Activated CD4-positive, alpha-beta T cell treated with anti-CD3 and anti-CD28 coated beads, Interleukin-2, amount 10 ng/mL, durations not matched to agents 7 days and 5 days (primary cell): Measurements from ENCODE around the gene MUC4. TPM values are rescaled to one million over a fixed set of nuclear protein-coding genes. Genes with fewer than 3 reads are reported as not detected.
"Not testable (repeated sequence)": the region's sequence is repeated elsewhere in the genome, so short reads cannot be mapped to it uniquely, and the experiment has no call there.

Experiments used
- CTCF ChIA-PET: fragments of 350-600 bp; sonication (Branson Sonifier 250); formaldehyde crosslinking; loops from one replicate; lab custom pipeline; 2021; ENCODE audit warnings: antibody characterized with exemption; lab: Charles Lee
- POLR2A ChIA-PET: fragments of 350-600 bp; sonication (Branson Sonifier 250); formaldehyde crosslinking; loops from one replicate; lab custom pipeline; 2021; ENCODE audit warnings: antibody characterized with exemption; lab: Charles Lee
- DNase-seq: peaks from one replicate; pipeline ENCODE4 v3.0.0-alpha.2; 2020
- H3K27ac Mint-ChIP-seq: one replicate; pipeline ENCODE4 v1.8.0; 2021; ENCODE audit warnings: mild to moderate bottlenecking, moderate library complexity, mixed read lengths
- H3K27me3 Mint-ChIP-seq: one replicate; pipeline ENCODE4 v1.8.0; 2021; ENCODE audit warnings: mixed read lengths
- H3K36me3 Mint-ChIP-seq: one replicate; pipeline ENCODE4 v1.8.0; 2021; ENCODE audit warnings: low read depth, mixed read lengths
- H3K4me1 Mint-ChIP-seq: one replicate; pipeline ENCODE4 v1.8.0; 2021; ENCODE audit warnings: mixed read lengths
- H3K4me3 Mint-ChIP-seq: one replicate; pipeline ENCODE4 v1.8.0; 2021; ENCODE audit warnings: mild to moderate bottlenecking, moderate library complexity, mixed read lengths
- H3K9me3 Mint-ChIP-seq: one replicate; pipeline ENCODE4 v1.8.0; 2021; ENCODE audit warnings: mixed read lengths
- total RNA-seq, 2 experiments: library from RNA; stranded (reverse); gene quantifications; one replicate each; pipeline ENCODE4 v1.2.3, GENCODE V29; 2021

MUC4 gene
- total RNA-seq, 2 experiments from 2014 or later = under 0.01 to 0.15 TPM

DNA sequence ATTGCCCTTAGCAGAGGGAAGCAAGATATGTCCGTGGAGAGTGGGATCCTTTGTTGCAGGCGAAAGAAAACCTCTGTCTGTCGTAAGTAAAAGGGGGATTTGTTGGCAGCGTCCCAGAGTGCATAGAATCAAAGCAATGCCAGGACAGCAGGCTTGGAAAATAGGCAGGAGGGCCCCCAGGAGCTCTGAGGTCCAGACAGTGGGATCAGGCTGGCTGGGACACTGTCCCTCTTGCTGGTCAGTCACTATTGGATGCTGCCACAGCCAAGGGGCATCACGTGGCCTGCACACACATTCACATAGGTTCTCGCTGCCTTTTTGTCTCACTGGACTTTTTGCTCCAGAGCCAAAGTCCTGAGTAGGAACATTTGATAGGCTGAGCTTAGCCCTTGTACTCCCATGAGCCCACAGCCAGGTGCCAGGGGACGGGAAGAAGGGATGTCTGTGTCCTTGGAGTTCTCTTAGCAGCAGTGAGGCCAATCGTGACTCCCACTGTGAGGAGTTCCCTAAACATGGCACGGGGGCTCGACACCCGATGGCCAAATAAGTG is 80.3 kb downstream of the MUC4 start:
- CTCF ChIA-PET = interaction anchor here (0.6 to 2.6 kb wide), 4 partner anchors 10 to 119 kb away, joined by 3 to 6 read pairs (median 4); no protein-coding TSS in a partner anchor
- Mint-ChIP-seq H3K4me3 (no peak overlapping the region), H3K9me3 (no peaks in the 10 kb centered on the region), H3K4me1 (no peaks in the 10 kb centered on the region), H3K36me3 (no peaks in the 10 kb centered on the region), H3K27me3 (no peaks in the 10 kb centered on the region), H3K27ac (no peak overlapping the region)
- POLR2A ChIA-PET = no interaction called here
- DNase-seq = no peak

DNA sequence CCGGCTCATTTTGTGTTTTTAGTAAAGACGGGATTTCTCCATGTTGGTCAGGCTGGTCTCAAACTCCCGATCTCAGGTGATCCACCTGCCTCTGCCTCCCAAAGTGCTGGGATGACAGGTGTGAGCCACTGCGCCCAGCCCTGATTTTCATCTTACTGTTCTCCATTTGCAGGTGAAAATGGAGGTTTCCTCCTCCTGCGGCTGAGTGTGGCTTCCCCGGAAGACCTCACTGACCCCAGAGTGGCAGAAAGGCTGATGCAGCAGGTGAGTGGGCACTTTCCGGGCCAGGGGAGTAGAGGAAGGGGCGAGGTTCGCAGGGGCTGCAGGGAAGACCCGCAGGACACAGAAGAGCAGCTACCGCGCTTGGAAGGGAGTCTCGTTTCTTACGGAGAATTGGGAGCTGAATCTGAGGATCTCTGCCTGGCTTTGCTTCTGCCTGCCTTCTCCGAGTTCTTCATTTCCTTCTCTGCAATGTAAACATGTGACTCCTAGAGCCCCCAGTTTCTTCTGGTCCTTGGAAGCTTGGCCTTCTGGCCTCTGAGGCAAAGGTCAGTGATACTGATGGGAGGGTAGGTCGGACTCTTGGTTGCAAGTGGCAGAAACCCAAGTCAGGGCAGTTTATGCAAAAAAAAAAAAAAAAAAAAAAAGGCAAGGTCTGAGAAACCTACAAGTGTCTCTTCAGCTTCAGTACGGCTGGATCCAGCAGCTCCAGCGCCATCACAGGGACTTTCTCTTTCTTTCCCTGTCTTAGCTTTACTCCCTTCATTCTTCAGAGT is 82.1 kb downstream of the MUC4 start:
- ChIA-PET CTCF (interaction anchor here (0.6 to 2.6 kb wide), 5 partner anchors 15 to 211 kb away, joined by 3 to 6 read pairs (median 3); no protein-coding TSS in a partner anchor), POLR2A (no interaction called here)
- no peak for DNase-seq
- H3K9me3 Mint-ChIP-seq = no peaks in the 10 kb centered on the region
- H3K4me1 Mint-ChIP-seq = no peaks in the 10 kb centered on the region
- H3K4me3 Mint-ChIP-seq = no peak overlapping the region
- H3K36me3 Mint-ChIP-seq = no peaks in the 10 kb centered on the region
- H3K27me3 Mint-ChIP-seq = no peaks in the 10 kb centered on the region
- no peak overlapping the region for H3K27ac Mint-ChIP-seq

- POLR2A ChIA-PET, H3K4me3 Mint-ChIP-seq, H3K27ac Mint-ChIP-seq: not testable (repeated sequence)
Measured at GRCh38 chr3:195728789-195729188, 82.9 kb downstream of the MUC4 start.

GRCh38 chr3:195727606-195728195 is 84.0 kb downstream of the MUC4 start:
- no peaks in the 10 kb centered on the region for H3K27me3 Mint-ChIP-seq
- no peak overlapping the region for H3K27ac Mint-ChIP-seq
- ChIA-PET CTCF (interaction anchor here (0.6 to 1.7 kb wide), 8 partner anchors 10 to 242 kb away, joined by 3 to 8 read pairs (median 4); no protein-coding TSS in a partner anchor), POLR2A (interaction anchor here (0.7 kb wide), 1 partner anchor 8 kb away, joined by 3 read pairs; no protein-coding TSS in a partner anchor)
- H3K4me3 Mint-ChIP-seq = no peak overlapping the region
- H3K9me3 Mint-ChIP-seq = no peaks in the 10 kb centered on the region
- no peaks in the 10 kb centered on the region for H3K4me1 Mint-ChIP-seq
- DNase-seq = no peak
- H3K36me3 Mint-ChIP-seq = no peaks in the 10 kb centered on the region

More at GRCh38 chr3:195728789-195729188, 82.9 kb downstream of the MUC4 start:
- not testable (repeated sequence) for H3K9me3 Mint-ChIP-seq, DNase-seq, H3K4me1 Mint-ChIP-seq, H3K27me3 Mint-ChIP-seq, H3K36me3 Mint-ChIP-seq
- CTCF ChIA-PET = interaction anchor here (1.0 kb wide), 1 partner anchor 14 kb away, joined by 3 read pairs; no protein-coding TSS in a partner anchor

GRCh38 chr3:195725916-195726740 is 85.6 kb downstream of the MUC4 start:
- POLR2A ChIA-PET, H3K9me3 Mint-ChIP-seq, H3K4me1 Mint-ChIP-seq, H3K36me3 Mint-ChIP-seq, DNase-seq, H3K27me3 Mint-ChIP-seq, H3K27ac Mint-ChIP-seq, H3K4me3 Mint-ChIP-seq: not testable (repeated sequence)
- CTCF ChIA-PET = interaction anchor here (1.6 kb wide), 1 partner anchor 22 kb away, joined by 3 read pairs; no protein-coding TSS in a partner anchor

DNA sequence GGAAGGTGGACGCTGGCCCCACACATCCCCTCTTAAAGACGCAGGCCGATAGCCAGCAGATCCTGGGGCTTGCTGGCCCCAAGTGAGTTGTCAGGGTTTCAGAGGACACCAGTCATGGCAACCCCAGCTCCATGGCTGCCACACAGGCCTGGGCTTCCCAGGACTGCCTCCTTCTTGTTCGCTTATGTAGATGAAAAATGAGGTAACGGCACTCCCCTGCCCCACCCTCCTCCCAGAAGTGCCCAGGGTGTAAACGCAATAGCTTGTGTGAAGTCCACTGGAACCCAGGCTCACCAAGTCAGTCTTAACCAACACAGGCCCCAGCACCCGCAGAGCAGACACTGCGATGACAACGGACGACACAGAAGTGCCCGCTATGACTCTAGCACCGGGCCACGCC is 87.4 kb downstream of the MUC4 start:
- H3K27me3 Mint-ChIP-seq, POLR2A ChIA-PET, DNase-seq, H3K4me1 Mint-ChIP-seq, H3K27ac Mint-ChIP-seq, H3K4me3 Mint-ChIP-seq, CTCF ChIA-PET, H3K36me3 Mint-ChIP-seq, H3K9me3 Mint-ChIP-seq: not testable (repeated sequence)

DNA sequence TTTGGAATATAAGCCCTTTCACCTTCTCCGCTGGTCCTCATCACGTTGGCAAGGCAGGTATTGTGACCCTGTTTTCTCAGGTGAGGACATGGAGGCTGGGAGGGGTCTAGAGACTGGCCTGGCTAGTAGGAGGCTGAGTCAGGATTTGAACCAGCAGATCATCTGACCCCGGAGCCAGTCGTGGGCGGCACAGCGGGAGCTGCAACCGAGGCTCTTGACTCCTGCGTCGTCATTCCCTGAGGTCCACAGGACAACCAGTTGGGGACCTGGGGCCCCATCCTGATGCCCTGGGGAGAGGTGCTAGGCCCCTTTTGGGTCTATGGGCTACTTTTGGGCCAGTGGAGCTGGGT is 88.8 kb downstream of the MUC4 start:
- DNase-seq, H3K27ac Mint-ChIP-seq, H3K9me3 Mint-ChIP-seq, POLR2A ChIA-PET, H3K4me3 Mint-ChIP-seq, CTCF ChIA-PET, H3K36me3 Mint-ChIP-seq, H3K4me1 Mint-ChIP-seq, H3K27me3 Mint-ChIP-seq: not testable (repeated sequence)

DNA sequence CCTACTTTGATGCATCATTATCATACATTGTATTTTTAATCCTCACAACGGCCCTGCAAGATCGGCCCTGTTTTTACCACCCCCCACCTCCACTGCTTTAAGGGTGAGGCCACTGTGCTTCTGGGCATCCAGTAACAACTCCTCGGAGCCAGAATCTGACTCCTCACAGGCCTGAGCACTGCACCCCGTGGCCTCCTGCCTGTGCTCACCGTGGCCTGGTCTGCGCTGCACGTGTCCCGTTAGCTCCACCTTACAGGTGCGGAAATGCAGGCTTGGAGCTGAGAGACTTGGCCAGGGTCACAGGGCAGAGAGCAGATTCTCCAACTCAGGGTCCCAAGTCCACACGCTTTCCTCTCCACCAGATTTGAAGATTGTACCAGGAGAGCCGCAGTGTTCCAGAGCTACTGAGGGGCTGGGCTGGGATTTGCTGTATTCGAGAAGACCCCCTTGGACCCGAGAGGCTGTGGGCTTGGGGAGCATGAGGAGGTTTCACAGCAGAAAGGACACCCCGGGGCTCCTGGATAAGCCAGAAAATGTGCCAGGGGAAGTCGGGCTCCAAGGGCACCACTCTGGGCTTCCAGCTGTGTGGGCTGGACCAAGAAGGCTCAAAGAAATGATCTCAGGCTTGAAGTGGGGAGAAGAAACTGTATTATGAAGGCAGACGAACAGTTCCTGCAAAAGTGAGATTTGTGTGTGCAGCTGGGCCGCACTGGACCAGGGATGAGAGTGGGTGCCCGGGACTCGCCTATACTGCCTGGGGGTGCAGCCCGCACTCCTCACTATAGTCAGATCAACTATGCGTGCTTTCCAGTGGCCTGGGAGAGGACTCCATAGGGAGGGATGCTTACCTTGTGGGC is 89.4 kb downstream of the MUC4 start:
- POLR2A ChIA-PET = not testable (repeated sequence)

DNA sequence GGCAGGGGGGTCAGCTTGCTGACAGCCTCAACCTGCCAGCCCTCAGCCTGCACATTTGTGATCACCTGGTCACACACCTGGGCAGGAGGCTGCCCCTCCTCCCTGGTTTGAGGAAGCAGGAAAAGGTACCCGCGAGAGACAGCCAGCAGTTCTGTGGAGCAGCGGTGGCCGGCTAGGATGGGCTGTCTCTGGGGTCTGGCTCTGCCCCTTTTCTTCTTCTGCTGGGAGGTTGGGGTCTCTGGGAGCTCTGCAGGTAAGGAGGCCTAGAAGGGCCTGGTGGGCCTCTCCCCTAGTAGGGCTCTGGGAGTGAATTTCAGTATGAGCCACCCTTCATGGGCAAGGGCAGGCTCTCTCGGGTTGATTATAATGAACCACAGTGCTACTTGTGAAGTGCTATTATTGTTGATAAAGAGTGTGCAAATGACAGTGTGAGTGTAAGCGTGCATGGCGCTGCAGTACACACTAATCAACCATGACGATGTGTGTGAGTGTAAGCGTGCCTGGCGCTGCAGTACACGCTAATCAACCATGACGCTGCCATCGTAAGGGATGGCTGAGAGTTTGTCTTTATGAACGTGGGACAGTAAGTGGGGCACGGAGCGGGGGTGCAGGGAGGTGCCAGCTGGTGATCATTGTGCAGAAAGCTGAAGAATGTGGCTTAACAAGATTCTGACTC is 90.8 kb downstream of the MUC4 start, which contains the start of gene MUC20:
Gene MUC20 (plus strand): TSS at position 148 of the 676 bp plus-strand sequence. CDS start 30 bp downstream, at position 178.
- H3K4me3 Mint-ChIP-seq, H3K36me3 Mint-ChIP-seq, H3K27me3 Mint-ChIP-seq, DNase-seq, H3K9me3 Mint-ChIP-seq, H3K4me1 Mint-ChIP-seq, POLR2A ChIA-PET, H3K27ac Mint-ChIP-seq: not testable (repeated sequence)
- CTCF ChIA-PET = interaction anchor here (0.6 to 1.5 kb wide), 8 partner anchors 9 to 1202 kb away, joined by 3 to 7 read pairs (median 3); no protein-coding TSS in a partner anchor

More for the DNA sequence above, 89.4 kb downstream of the MUC4 start:
- H3K4me1 Mint-ChIP-seq, H3K9me3 Mint-ChIP-seq, H3K27ac Mint-ChIP-seq, H3K4me3 Mint-ChIP-seq, CTCF ChIA-PET, H3K36me3 Mint-ChIP-seq, DNase-seq, H3K27me3 Mint-ChIP-seq: not testable (repeated sequence)

DNA sequence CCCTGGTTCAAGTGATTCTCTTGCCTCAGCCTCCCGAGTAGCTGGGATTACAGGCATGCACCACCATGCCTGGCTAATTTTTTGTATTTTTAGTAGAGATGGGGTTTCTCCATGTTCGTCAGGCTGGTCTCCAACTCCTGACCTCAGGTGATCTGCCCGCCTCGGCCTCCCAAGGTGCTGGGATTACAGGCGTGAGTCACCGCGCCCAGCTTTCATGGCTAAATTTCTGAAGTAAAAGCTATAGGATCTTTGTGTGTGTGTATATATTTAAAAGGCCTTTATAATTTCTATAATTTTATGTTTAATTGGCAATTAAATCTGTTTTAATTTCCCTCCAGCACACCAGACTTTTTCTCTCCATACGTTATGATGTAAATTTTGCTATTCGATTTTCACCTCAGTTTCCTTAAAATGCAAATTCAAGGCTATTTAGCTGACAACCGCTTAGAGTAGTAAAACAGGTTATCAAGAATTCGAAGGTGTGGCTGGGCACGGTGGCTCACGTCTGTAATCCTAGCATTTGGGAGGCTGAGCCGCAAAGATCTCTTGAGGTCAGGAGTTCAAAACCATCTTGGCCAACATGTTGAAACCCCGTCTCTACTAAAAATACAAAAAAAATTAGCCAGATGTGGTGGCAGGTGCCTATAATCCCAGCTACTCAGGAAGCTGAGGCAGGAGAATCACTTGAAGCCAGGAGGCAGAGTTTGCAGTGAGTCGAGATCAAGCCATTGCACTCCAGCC is 92.0 kb downstream of the MUC4 start:
- CTCF ChIA-PET = interaction anchor here (0.6 to 1.5 kb wide), 6 partner anchors 8 to 1203 kb away, joined by 3 to 7 read pairs (median 4); no protein-coding TSS in a partner anchor
- POLR2A ChIA-PET = not testable (repeated sequence)

More for the DNA sequence above, 92.0 kb downstream of the MUC4 start:
- DNase-seq, H3K9me3 Mint-ChIP-seq, H3K27me3 Mint-ChIP-seq, H3K36me3 Mint-ChIP-seq, H3K27ac Mint-ChIP-seq, H3K4me1 Mint-ChIP-seq, H3K4me3 Mint-ChIP-seq: not testable (repeated sequence)
